CD8-positive, alpha-beta memory T cell (primary cell): Measurements from ENCODE around the gene STARD10. TPM values are rescaled to one million over a fixed set of nuclear protein-coding genes. Genes with fewer than 3 reads are reported as not detected.

Source experiments
- CTCF ChIA-PET: fragments of 350-600 bp; sonication (Branson Sonifier 250); formaldehyde crosslinking; loops from one replicate; lab custom pipeline; 2021; ENCODE audit warnings: antibody characterized with exemption; lab: Charles Lee
- POLR2A ChIA-PET: fragments of 350-600 bp; sonication (Branson Sonifier 250); formaldehyde crosslinking; loops from one replicate; lab custom pipeline; 2021; ENCODE audit warnings: antibody characterized with exemption; lab: Charles Lee
- DNase-seq, 5 donors: peaks; one replicate each; pipeline versions ENCODE4 v3.0.0 to v3.0.0-alpha.2; 2020 to 2022; ENCODE audit warnings: mixed read lengths in 1 of 5
- H3K27ac ChIP-seq: one replicate; pipeline ENCODE4 v1.7.0; 2013; ENCODE audit warnings: low read depth, mild to moderate bottlenecking, low read length, moderate library complexity
- H3K27me3 ChIP-seq: 2 replicates; pipeline ENCODE4 v1.7.0; 2013; ENCODE audit warnings: low read length, mild to moderate bottlenecking; ENCODE audit not compliant: insufficient read depth, poor library complexity, severe bottlenecking
- H3K36me3 ChIP-seq: 2 replicates; pipeline ENCODE4 v1.7.0; 2013; ENCODE audit warnings: mild to moderate bottlenecking, low read length, moderate library complexity; ENCODE audit not compliant: insufficient read depth
- H3K4me1 ChIP-seq: 2 replicates; pipeline ENCODE4 v1.7.0; 2013; ENCODE audit warnings: mild to moderate bottlenecking, low read length, moderate library complexity; ENCODE audit not compliant: insufficient read depth
- H3K4me3 ChIP-seq: 2 replicates; pipeline ENCODE4 v1.7.0; 2013; ENCODE audit warnings: mild to moderate bottlenecking, low read length
- H3K9me3 ChIP-seq: 2 replicates; pipeline ENCODE4 v1.7.0; 2013; ENCODE audit warnings: mild to moderate bottlenecking, low read length
- H3K27ac Mint-ChIP-seq, 8 donors: one replicate each; pipeline ENCODE4 v1.8.0; 2020 to 2021; ENCODE audit warnings: mixed read lengths in 8 of 8, mild to moderate bottlenecking in 6 of 8, inconsistent platforms in 3 of 8, moderate library complexity in 3 of 8
- H3K27me3 Mint-ChIP-seq, 2 donors: one replicate each; pipeline ENCODE4 v1.8.0; 2020 to 2021; ENCODE audit warnings: mixed read lengths in 2 of 2, mild to moderate bottlenecking in 1 of 2, moderate library complexity in 1 of 2
- H3K36me3 Mint-ChIP-seq, 3 donors: one replicate each; pipeline ENCODE4 v1.8.0; 2020 to 2021; ENCODE audit warnings: mixed read lengths in 3 of 3, inconsistent platforms in 1 of 3, mild to moderate bottlenecking in 1 of 3
- H3K4me1 Mint-ChIP-seq, 3 donors: one replicate each; pipeline ENCODE4 v1.8.0; 2020 to 2021; ENCODE audit warnings: mixed read lengths in 3 of 3, inconsistent platforms in 1 of 3, mild to moderate bottlenecking in 1 of 3
- H3K4me3 Mint-ChIP-seq, 7 donors: one replicate each; pipeline ENCODE4 v1.8.0; 2020 to 2021; ENCODE audit warnings: mixed read lengths in 7 of 7, mild to moderate bottlenecking in 6 of 7, moderate library complexity in 4 of 7, inconsistent platforms in 2 of 7
- H3K9me3 Mint-ChIP-seq, 5 donors: one replicate each; pipeline ENCODE4 v1.8.0; 2020 to 2022; ENCODE audit warnings: mixed read lengths in 5 of 5, mild to moderate bottlenecking in 3 of 5, moderate library complexity in 2 of 5, inconsistent platforms in 1 of 5
- polyA plus RNA-seq: library from polyadenylated mRNA; unstranded; fragments of 300-500 nt; fragmentation: Illumina TruSeq; gene quantifications from one replicate; pipeline ENCODE4 v1.2.3, GENCODE V29; 2021
- total RNA-seq, 2 experiments: library from RNA; stranded (reverse); gene quantifications; one replicate each; pipeline ENCODE4 v1.2.3, GENCODE V29; 2021

STARD10 gene
- total and polyA plus RNA-seq, 3 experiments from 2014 or later: 13.8 to 21.8 (median 15.9) TPM

DNA sequence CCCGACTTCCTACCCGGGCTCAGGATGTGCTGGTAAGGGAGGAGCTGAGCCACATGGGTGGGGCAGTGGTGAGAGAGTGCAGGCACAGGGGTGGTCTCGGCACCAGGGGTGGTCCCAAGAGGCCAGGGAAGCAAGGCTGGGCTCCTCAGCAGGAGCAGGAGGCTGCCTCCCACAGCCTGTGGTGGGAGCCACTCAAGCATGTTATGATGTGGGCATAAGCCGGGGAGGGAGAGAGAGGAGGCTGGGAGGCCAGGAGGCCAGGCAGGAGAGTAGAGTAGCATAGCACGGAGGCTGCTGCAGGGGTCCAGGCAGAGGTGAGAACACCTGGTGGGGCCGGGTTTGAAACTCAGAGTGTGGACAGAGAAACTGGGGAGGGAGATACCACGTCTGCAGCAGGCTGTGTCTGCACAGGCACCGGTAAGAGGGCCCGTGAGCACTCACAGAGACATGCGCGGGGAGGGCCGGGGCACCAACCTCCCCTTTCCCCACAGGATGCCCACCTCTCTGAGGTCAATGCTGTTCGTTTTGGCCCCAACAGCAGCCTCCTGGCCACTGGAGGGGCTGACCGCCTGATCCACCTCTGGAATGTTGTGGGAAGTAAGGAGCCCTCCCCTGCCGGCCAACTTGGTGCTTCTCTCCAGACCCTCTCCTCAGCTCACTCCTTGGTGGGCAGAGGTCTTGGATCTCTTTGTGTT, 31.1 kb upstream of the STARD10 start:
- ChIA-PET POLR2A (no interaction called here), CTCF (interaction anchor here (1.0 kb wide), 1 partner anchor 9 kb away, joined by 4 read pairs; no protein-coding TSS in a partner anchor)
- no peak overlapping the region for H3K4me3 ChIP-seq
- Mint-ChIP-seq H3K36me3 (peaks cover 4 to 70% (median 7%) of the 10 kb centered on the region in 3 donors), H3K9me3 (no peaks in the 10 kb centered on the region), H3K27me3 (no peaks in the 10 kb centered on the region), H3K4me1 (peaks cover 5 to 46% (median 5%) of the 10 kb centered on the region in 3 donors), H3K27ac (peak overlapping the region; percentile 34 to 89 (median 80)), H3K4me3 (peak overlapping the region in 1 of 7 donors; percentile 51)
- H3K27me3 ChIP-seq: no peaks in the 10 kb centered on the region
- no peak for DNase-seq
- H3K36me3 ChIP-seq: peaks cover 14% of the 10 kb centered on the region
- no peak overlapping the region for H3K27ac ChIP-seq
- H3K9me3 ChIP-seq: no peaks in the 10 kb centered on the region
- no peaks in the 10 kb centered on the region for H3K4me1 ChIP-seq

DNA sequence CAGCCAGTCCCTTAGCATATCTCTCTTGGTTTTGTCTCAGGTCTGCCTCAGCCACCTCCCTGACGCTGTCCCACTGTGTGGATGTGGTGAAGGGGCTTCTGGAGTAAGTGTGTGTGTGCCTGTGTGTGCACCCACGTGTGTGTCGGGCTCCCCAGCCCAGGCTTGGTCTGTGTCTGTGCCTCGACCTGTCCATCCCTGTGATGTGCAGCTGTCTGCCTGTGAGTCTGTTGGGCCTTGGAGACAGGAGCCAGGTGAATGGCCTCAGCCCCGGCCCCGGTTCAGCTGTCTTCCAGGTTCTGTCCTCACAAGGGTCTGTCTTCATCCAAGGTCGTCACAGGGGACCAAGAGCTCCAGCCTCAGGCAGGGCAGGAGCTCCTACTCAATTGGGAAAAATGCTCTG, 30.2 kb upstream of the STARD10 start:
- H3K9me3 Mint-ChIP-seq: no peaks in the 10 kb centered on the region
- Histone ChIP-seq H3K9me3 (no peaks in the 10 kb centered on the region), H3K4me3 (no peak overlapping the region), H3K27me3 (no peaks in the 10 kb centered on the region), H3K36me3 (peaks cover 16% of the 10 kb centered on the region), H3K27ac (no peak overlapping the region), H3K4me1 (no peaks in the 10 kb centered on the region)
- CTCF ChIA-PET: interaction anchor here (1.0 kb wide), 1 partner anchor 8 kb away, joined by 4 read pairs; no protein-coding TSS in a partner anchor
- no peak for DNase-seq
- POLR2A ChIA-PET: interaction anchor here (1.2 kb wide), 1 partner anchor 12 kb away, joined by 3 read pairs; no protein-coding TSS in a partner anchor
- peak overlapping the region in 5 of 8 donors; percentile 73 to 95 (median 89) for H3K27ac Mint-ChIP-seq
- H3K36me3 Mint-ChIP-seq: peaks cover 4 to 67% (median 8%) of the 10 kb centered on the region in 3 donors
- peak overlapping the region in 2 of 7 donors; percentile 58 to 73 for H3K4me3 Mint-ChIP-seq
- peaks cover 7 to 51% (median 10%) of the 10 kb centered on the region in 3 donors for H3K4me1 Mint-ChIP-seq
- H3K27me3 Mint-ChIP-seq: no peaks in the 10 kb centered on the region

DNA sequence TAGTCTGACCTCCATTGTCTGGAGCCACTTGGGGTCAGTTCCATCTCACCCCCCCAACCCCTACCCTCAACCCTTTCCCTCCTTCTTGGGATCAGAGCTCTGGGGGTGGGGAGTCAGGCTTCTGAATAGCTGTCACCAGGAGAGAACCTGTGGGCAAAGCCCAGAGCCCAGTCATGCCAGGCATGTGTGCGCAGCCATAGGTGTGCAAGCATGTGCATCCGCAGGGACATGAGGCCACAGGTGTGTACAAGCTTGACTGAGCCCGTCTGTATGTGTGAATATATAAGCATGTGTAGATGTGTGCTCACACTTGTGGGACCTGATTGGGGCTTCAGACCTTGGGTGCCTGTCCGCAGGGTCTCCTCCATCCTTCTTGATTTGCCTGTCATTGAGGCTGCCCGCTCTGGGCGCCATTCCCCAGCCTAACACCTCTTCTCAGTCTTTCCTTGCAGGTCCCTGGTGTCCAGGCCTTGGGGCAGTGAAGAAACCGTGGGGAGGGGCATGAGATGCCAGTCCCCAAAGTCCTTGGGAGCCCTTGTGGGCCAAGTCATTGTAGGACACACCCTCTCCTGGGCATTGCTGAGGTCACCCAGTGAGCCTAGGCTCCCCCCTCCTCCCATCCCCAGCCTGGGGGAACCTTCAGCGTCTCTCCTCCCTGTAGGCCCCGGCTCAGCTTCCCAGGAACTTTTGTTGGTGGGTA, 29.4 kb upstream of the STARD10 start:
- Histone ChIP-seq H3K4me1 (no peaks in the 10 kb centered on the region), H3K27me3 (no peaks in the 10 kb centered on the region), H3K36me3 (peaks cover 24% of the 10 kb centered on the region), H3K9me3 (no peaks in the 10 kb centered on the region), H3K4me3 (no peak overlapping the region), H3K27ac (no peak overlapping the region)
- no peak for DNase-seq
- Mint-ChIP-seq H3K4me1 (peaks cover 11 to 49% (median 17%) of the 10 kb centered on the region in 3 donors), H3K27me3 (peaks cover 0 to 2% of the 10 kb centered on the region in 2 donors), H3K9me3 (no peaks in the 10 kb centered on the region), H3K27ac (peak overlapping the region in 6 of 8 donors; percentile 24 to 95 (median 87)), H3K36me3 (peaks cover 4 to 67% (median 10%) of the 10 kb centered on the region in 3 donors), H3K4me3 (peak overlapping the region in 3 of 7 donors; percentile 50 to 73 (median 58))
- CTCF ChIA-PET: interaction anchor here (0.6 to 1.7 kb wide), 7 partner anchors 8 to 354 kb away, joined by 3 to 6 read pairs (median 5); partner anchors contain the start of gene FCHSD2
- POLR2A ChIA-PET: interaction anchor here (1.2 kb wide), 1 partner anchor 13 kb away, joined by 3 read pairs; no protein-coding TSS in a partner anchor

DNA sequence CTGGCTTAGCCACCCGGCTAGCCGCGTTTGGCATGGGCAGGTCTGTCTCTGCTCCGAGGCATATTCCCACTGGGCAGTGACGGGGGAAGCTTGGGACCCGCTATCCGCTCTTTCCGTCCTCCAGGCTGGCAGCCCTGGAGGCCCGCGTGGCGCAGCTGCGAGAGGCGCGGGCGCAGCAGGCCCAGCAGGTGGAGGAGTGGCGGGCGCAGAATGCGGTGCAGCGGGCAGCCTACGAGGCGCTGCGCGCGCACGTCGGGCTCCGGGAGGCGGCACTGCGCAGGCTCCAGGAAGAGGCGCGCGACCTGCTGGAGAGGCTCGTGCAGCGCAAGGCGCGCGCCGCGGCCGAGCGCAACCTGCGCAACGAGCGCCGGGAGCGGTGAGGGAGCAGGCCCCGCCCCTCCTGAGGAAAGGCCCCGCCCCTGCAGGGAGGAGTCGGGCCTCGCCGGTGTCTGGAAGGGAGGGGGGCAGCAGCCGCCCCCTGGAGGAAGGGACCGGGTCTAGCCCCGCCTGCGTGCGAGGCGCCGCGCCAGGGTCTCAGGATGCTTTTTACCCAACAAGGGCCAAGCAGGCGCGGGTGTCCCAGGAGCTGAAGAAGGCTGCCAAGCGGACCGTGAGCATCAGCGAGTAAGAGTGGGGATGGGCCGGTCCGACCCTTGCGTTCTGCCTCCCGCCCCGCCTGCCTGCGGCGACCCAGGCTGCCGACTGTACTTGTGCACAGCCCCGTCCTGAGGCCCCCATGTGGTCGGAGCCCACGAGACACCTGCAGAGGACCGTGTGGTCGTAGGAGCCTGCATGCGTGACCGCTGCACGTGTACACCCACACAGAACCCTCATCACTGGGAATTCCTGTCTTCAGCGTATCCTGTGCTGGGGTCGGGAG, 28.3 kb upstream of the STARD10 start:
- Mint-ChIP-seq H3K4me3 (peak overlapping the region in 5 of 7 donors; percentile 4 to 60 (median 44)), H3K27me3 (peaks cover 0 to 3% of the 10 kb centered on the region in 2 donors), H3K27ac (peak overlapping the region in 7 of 8 donors; percentile 71 to 95 (median 85)), H3K36me3 (peaks cover 4 to 73% (median 15%) of the 10 kb centered on the region in 3 donors), H3K9me3 (no peaks in the 10 kb centered on the region), H3K4me1 (peaks cover 13 to 48% (median 24%) of the 10 kb centered on the region in 3 donors)
- peak; percentile 67 to 94 (median 86) for DNase-seq
- CTCF ChIA-PET: interaction anchor here (0.9 to 1.7 kb wide), 7 partner anchors 9 to 355 kb away, joined by 3 to 6 read pairs (median 5); partner anchors contain the start of gene FCHSD2
- Histone ChIP-seq H3K27me3 (no peaks in the 10 kb centered on the region), H3K4me3 (no peak overlapping the region), H3K36me3 (peaks cover 33% of the 10 kb centered on the region), H3K4me1 (no peaks in the 10 kb centered on the region), H3K9me3 (no peaks in the 10 kb centered on the region), H3K27ac (peak overlapping the region; percentile 43)
- POLR2A ChIA-PET: interaction anchor here (0.6 kb wide), 1 partner anchor 320 kb away, joined by 3 read pairs; the partner anchor contains the start of gene FCHSD2

DNA sequence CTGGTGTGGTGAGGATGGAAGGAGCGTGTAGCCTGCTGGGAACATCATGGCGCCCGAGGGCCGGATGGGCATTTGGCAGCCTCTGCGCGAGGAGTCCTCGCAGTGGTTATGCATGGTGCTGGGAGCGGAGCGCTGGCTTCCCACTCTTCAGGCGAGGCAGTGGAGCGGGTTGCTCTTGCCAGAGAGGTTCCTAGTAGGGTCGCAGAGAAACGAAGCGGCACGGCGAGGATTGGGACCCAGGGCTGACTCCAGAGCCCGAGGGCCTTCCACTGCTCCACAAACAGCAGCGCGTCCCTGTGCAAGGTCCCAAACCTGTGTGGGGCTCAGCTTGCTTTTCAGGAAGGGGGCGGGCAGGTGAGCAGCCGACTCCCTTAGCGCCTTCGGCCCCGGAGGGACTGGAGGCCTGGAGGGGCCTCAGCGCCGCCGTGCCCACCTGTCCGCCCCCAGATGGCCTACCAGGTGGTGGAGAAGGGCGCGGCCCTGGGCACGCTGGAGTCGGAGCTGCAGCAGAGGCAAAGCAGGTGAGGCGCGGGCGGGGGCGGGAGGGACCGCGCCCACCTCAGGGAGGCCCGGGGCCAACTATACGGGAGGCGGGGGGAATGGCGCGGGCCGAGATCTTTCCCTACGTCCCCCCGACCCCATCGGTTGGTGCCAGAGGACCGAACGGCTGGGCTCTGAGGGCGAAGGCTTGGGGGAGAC, 27.5 kb upstream of the STARD10 start:
- Histone ChIP-seq H3K27me3 (no peaks in the 10 kb centered on the region), H3K27ac (no peak overlapping the region), H3K4me3 (no peak overlapping the region), H3K9me3 (no peaks in the 10 kb centered on the region), H3K36me3 (peaks cover 33% of the 10 kb centered on the region), H3K4me1 (peaks cover 3% of the 10 kb centered on the region)
- no peak for DNase-seq
- Mint-ChIP-seq H3K27me3 (peaks cover 0 to 3% of the 10 kb centered on the region in 2 donors), H3K9me3 (no peaks in the 10 kb centered on the region), H3K4me3 (peak overlapping the region in 4 of 7 donors; percentile 7 to 84 (median 54)), H3K36me3 (peaks cover 4 to 73% (median 15%) of the 10 kb centered on the region in 3 donors), H3K27ac (peak overlapping the region in 5 of 8 donors; percentile 50 to 89 (median 72)), H3K4me1 (peaks cover 14 to 51% (median 30%) of the 10 kb centered on the region in 3 donors)
- CTCF ChIA-PET: interaction anchor here (1.5 to 1.7 kb wide), 2 partner anchors 8 to 321 kb away, joined by 5 to 6 read pairs; partner anchors contain the start of gene FCHSD2
- POLR2A ChIA-PET: no interaction called here

DNA sequence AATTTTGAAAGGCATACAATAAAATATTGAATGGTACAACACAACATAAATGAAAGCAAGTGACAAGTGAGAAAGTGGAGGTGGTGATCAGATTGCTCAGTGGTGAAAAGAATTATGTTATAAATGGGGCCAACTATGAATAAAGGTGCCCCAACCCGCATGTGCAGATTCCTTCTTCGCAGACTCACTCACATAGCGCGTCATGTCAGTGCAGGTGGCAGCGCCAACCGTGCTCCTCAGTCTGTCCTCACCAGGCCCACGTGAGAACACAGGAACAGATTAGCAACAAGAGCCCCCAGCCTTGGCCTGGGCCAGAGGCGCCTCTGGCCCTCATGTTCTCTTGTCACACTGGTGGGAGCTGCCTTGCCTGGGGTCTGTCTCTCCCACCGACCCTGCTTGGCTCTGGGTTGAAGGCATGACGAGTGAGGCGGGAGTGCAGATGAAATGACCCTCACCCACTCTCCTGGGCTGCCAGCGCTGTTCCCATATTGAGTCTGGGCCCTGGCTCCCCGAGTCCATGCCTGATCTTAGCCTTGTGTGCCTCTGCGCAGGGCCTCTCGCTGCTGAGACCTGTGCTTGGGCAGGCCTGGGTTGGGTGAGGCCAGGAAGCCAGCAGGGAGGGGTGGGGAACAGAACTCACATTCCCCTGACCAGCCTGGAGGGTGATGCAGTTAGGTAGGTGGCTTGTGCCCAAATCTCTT, 26.7 kb upstream of the STARD10 start:
- peak overlapping the region in 4 of 7 donors; percentile 7 to 84 (median 32) for H3K4me3 Mint-ChIP-seq
- H3K9me3 ChIP-seq: no peaks in the 10 kb centered on the region
- POLR2A ChIA-PET: no interaction called here
- no peak overlapping the region for H3K27ac ChIP-seq
- peaks cover 9% of the 10 kb centered on the region for H3K4me1 ChIP-seq
- H3K4me3 ChIP-seq: no peak overlapping the region
- peaks cover 4 to 70% (median 15%) of the 10 kb centered on the region in 3 donors for H3K36me3 Mint-ChIP-seq
- H3K27me3 ChIP-seq: no peaks in the 10 kb centered on the region
- peaks cover 33% of the 10 kb centered on the region for H3K36me3 ChIP-seq
- CTCF ChIA-PET: interaction anchor here (1.5 kb wide), 1 partner anchor 8 kb away, joined by 6 read pairs; no protein-coding TSS in a partner anchor
- peaks cover 20 to 59% (median 38%) of the 10 kb centered on the region in 3 donors for H3K4me1 Mint-ChIP-seq
- DNase-seq: no peak
- no peaks in the 10 kb centered on the region for H3K9me3 Mint-ChIP-seq
- H3K27ac Mint-ChIP-seq: peak overlapping the region in 6 of 8 donors; percentile 50 to 73 (median 56)
- peaks cover 0 to 3% of the 10 kb centered on the region in 2 donors for H3K27me3 Mint-ChIP-seq
